ENCODE data around the gene CCDC149.

GRCh38 chr4:24924309-24924781 is 11.5 kb upstream of the CCDC149 start:
- TF ChIP-seq KLF12 (CRISPR knock-in tag; IDR thresholded peaks at IDR 0.05; ENCODE audit: borderline replicate concordance) (no peak), HDAC6 (IDR thresholded peaks at IDR 0.05; ENCODE audit: low read depth, low read length) (no peak), ZNF776 (CRISPR knock-in tag; IDR thresholded peaks at IDR 0.05) (no peak), POLR2A (IDR thresholded peaks at IDR 0.05; ENCODE audit: insufficient read depth in 1 of 2, low read depth in 2 of 2, low read length in 2 of 2) (no peak), THRA (CRISPR knock-in tag; IDR thresholded peaks at IDR 0.05; ENCODE audit: borderline replicate concordance) (no peak), ZNF644 (CRISPR knock-in tag; IDR thresholded peaks at IDR 0.05; ENCODE audit: low read depth) (no peak), HNF4A (CRISPR knock-in tag; IDR thresholded peaks at IDR 0.05) (no peak), U2AF1 (optimal IDR thresholded peaks at IDR 0.05; ENCODE audit: low read depth, low read length) (no peak)
- TF ChIP-seq, protein P1, sequence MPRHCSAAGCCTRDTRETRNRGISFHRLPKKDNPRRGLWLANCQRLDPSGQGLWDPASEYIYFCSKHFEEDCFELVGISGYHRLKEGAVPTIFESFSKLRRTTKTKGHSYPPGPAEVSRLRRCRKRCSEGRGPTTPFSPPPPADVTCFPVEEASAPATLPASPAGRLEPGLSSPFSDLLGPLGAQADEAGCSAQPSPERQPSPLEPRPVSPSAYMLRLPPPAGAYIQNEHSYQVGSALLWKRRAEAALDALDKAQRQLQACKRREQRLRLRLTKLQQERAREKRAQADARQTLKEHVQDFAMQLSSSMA (CRISPR knock-in tag; IDR thresholded peaks at IDR 0.05), result no peak
- TF ChIP-seq, protein P2, sequence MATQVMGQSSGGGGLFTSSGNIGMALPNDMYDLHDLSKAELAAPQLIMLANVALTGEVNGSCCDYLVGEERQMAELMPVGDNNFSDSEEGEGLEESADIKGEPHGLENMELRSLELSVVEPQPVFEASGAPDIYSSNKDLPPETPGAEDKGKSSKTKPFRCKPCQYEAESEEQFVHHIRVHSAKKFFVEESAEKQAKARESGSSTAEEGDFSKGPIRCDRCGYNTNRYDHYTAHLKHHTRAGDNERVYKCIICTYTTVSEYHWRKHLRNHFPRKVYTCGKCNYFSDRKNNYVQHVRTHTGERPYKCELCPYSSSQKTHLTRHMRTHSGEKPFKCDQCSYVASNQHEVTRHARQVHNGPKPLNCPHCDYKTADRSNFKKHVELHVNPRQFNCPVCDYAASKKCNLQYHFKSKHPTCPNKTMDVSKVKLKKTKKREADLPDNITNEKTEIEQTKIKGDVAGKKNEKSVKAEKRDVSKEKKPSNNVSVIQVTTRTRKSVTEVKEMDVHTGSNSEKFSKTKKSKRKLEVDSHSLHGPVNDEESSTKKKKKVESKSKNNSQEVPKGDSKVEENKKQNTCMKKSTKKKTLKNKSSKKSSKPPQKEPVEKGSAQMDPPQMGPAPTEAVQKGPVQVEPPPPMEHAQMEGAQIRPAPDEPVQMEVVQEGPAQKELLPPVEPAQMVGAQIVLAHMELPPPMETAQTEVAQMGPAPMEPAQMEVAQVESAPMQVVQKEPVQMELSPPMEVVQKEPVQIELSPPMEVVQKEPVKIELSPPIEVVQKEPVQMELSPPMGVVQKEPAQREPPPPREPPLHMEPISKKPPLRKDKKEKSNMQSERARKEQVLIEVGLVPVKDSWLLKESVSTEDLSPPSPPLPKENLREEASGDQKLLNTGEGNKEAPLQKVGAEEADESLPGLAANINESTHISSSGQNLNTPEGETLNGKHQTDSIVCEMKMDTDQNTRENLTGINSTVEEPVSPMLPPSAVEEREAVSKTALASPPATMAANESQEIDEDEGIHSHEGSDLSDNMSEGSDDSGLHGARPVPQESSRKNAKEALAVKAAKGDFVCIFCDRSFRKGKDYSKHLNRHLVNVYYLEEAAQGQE (IDR thresholded peaks at IDR 0.05; ENCODE audit: borderline replicate concordance in 1 of 2, low read depth in 1 of 2, low read length in 2 of 2), result no peak

Data from HepG2 (cell line).